NCI-H128 (cell line): ENCODE measurements around the gene F7.
"Not testable (repeated sequence)": the region's sequence is repeated elsewhere in the genome, so short reads cannot be mapped to it uniquely, and the experiment has no call there.

Experiments used
- DNase-seq: peaks from one replicate; lab custom pipeline; 2025; ENCODE audit not compliant: unreplicated experiment; lab: John Stamatoyannopoulos, UW

The F7 gene

DNA sequence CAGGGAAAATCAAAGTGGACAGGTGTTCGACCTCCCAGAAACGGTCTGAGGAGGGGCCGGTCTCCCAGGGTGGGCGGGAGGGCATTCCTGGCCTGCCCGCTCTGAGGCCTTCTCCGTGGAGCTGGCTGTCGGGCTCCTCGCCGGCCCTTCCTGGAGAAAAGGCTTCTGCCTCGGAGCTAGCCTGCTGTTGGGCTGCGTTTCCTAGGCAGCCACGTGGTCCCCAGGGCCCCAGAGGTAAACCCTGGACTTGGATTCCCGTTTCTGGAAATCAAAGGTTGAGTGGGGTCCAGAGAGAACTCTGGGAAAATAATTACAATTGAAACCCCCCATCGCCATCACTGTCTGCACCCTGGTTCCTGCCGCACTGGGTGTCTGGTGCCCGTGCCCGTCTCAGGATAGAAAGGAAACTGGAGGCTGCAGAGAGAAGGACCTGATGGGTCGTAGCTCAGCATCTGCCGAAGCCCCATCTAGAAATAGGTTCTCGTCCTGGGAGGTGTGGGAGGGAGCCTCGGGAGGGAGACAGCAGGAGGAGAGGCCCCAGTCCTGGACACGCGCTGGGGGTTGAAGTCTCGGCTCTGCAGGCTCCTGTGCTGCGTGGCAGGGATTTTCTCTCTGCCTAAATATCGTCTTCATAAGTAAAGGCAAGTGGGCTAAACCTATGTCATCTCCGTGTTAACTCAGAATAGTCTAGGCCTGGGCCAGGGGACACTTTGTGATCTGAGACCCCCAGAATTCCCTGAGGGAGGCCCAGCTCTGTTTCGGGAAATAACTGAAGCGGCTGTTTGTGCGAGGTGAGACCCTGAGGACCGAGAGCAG is 45.2 kb downstream of the F7 start:
- no peak for DNase-seq

DNA sequence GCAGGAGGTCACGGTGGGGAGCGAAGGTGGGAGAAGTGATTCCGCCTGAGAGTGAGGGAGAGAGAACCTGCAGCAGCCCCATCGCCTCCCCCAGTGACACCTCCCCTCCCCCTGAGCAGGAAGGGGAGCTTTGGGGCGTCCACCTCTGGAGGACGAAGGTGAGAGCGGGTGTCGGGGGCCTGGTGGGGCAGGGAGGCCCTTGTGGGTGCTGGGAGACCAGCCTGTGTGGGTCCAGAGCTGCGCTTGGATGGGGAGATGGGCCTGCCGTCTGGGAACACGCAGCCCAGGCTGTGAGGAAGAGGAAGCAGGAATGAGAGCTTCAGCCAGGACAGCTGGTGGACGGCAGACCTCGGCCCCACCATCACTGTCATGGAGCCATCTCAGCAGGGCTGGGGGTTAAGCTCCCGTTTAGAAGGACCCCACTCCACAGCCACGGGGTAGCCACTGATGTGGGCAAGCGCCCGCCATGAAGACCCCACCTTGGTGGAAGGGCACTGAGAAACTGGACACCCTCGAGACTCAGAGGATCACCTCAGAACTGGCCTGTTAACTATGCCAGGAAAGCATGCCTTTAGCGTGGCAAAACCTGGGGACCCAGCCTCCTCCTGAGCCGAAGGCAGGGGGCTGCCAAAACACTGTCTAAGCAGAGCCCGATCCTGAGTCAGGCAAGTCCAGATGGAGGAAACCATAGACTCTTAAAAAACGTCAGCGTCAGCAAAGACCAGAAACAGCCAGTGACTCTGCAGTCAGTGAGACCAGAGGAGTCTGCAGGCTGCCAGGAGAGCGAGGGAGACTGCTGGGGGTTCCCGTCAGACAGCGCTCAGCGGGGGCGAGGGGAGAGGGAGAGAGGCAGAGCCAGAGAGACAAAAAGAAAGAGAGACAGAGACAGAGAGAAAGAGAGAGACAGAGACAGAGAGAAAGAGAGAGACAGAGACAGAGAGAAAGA is 46.4 kb downstream of the F7 start:
- no peak for DNase-seq

DNA sequence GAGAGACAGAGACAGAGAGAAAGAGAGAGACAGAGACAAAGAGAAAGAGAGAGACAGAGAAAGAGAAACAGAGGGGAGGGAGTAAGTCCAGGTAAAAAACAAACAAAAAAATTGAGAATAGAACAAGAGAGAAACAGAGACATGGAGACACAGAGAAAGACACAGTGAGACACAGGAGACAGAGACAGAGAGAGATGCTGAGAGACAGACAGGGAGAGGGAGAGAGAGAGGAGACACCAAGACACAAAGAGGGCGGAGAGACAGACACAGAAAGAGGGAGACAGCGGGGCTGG is 47.0 kb downstream of the F7 start:
- no peak for DNase-seq

DNA sequence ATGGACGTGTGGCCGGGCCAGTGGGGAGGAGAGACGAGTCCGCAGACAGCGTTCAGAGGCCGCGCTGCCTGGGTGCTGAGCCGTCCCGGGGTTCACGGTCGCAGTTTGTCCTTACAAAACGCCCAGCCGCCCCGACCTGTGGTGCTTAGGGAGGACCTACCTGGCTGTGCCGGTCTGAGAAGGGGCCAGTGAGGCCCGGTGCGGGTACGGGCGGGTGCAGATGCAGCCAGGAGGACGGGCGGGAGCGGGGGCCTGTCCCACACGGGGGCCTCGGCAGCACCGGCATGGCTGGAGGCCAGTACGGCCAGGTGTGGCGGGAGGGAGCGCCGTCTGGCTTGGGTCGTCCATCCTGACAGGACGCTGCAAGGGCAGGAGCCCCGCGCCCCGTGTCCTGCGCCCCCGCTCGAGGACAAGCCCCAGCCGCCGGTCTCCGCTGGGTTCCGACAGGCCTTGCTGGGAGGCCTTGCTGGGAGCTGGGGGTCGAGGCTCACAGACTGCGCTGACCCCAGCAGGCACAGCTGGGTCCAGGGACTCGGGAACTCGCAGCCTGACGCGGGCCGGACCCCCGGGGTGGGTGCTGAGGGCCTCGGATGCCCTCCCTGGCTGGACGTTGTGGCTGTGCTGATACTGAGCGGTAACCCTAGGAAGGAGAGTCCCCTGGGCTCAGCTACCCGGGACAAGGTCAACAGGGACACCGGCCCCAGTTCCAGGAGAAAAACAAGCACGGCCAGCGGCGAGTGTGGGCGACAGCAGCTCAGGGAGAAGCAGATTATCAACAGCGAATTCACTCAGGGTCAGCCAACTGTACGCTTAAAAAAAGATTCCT is 47.6 kb downstream of the F7 start:
- no peak for DNase-seq

DNA sequence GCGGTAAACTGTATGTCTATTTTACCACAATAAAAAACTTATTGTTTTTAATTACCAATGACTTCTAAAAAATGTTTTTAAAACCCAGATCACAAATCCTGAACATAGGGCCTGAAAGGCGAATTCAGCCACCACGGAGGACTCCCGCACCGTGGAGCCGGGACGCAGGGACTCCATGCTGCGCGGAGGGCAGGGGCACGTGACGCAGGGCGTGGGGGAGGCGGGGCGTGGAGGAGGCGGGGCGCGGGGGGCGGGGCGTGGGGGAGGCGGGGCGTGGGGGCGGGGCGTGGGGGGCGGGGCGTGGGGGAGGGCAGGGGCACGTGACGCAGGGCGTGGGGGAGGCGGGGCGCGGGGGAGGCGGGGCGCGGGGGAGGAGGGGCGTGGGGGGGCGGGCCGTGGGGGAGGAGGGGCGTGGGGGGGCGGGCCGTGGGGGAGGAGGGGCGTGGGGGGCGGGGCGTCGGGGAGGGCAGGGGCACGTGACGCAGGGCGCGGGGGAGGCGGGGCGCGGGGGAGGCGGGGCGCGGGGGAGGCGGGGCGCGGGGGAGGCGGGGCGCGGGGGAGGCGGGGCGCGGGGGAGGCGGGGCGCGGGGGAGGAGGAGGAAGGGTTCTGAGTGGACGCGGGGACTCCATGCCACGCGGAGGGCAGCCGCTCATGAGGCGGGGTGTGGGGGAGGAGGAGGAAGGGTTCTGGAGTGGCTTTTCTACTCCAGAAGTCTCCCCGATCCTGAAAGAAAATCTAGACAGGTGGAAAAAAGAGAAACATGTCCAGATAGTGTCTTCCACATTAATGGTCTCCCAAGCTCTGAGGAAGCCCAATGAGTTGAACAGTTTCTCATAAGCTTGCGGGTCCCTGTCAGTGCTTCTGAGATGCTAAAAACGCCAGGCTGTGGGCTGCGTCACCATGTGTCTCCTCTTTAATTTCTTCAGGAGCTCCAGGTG is 48.5 kb downstream of the F7 start:
- DNase-seq = no peak

DNA sequence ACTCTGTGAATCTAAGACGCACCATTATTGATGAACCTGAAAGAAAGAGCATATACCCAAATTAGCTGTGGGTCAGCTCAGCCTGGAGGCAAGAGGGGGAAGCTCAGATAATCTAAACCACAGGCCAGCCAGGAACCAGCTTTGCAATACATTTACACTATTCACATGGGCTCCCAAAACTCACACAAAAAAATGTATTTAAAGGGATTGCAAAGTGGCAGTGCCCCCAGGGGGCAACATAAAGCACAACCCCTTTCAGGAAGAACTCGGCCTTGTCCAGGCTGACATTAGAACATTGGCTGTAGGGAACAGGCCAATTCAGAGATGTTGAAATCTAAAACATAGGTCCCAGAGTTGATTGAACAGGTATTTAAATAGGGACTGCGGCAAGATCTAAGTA is 49.6 kb downstream of the F7 start:
- DNase-seq = no peak

DNA sequence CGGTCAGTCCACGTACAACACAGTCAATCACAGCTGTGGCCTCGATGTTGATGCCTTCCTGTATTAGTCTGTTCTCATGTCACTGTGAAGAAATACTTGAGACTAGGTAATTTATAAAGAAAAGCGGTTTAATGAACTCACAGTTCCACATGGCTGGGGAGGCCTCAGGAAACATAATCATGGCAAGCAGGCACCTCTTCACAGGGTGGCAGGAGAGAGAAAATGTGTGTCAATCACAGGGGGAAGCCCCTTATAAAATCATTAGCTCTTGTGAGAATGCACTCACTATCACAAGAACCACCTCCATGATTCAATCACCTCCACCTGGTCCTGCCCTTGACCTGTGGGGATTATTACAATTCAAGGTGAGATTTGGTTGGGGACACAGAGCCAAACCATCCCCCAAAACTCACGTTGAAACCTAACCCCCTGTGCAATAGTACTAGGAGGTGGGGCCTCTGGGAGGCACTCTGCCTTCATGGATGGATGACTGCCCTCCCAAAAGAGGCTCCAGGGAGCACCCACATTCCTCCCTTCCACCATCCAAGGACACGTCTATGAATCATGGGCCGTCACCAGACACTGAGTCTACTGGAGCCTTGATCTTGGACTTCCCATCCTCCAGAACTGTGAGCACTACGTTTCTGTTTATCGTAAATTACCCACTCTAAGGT is 50.5 kb downstream of the F7 start:
- DNase-seq = no peak

DNA sequence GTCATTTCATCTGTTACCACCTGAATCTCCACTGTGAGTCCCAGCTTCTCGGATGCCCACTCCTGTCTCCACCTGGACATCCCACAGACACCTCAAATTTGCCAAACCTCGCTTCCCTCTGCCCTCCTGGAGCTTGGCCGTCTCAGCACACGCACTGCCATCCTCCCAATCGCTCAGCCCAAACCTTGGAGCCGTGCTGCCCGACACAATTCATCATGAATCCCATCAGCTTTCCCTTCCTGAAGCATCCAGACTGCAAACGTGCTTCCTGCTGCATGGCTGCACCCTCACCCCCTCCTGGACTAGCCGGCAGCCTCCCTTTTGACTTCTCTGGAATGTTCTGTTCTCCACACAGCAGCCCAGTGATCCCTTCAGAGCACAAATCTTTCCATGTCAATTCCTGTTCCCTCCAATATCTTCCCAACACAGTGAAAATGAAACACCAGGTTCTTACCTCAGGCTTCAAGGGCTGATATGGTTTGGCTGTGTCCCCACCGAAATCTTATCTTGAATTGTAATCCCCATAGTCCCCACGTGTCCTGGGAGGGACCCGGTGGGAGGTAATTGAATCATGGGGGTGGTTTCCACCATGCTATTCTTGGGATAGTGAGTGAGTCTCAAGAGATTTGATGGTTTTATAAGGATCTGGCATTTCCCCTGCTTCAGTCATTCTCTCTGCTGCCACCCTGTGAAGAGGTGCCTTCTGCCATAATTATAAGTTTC is 51.8 kb downstream of the F7 start:
- no peak for DNase-seq

DNA sequence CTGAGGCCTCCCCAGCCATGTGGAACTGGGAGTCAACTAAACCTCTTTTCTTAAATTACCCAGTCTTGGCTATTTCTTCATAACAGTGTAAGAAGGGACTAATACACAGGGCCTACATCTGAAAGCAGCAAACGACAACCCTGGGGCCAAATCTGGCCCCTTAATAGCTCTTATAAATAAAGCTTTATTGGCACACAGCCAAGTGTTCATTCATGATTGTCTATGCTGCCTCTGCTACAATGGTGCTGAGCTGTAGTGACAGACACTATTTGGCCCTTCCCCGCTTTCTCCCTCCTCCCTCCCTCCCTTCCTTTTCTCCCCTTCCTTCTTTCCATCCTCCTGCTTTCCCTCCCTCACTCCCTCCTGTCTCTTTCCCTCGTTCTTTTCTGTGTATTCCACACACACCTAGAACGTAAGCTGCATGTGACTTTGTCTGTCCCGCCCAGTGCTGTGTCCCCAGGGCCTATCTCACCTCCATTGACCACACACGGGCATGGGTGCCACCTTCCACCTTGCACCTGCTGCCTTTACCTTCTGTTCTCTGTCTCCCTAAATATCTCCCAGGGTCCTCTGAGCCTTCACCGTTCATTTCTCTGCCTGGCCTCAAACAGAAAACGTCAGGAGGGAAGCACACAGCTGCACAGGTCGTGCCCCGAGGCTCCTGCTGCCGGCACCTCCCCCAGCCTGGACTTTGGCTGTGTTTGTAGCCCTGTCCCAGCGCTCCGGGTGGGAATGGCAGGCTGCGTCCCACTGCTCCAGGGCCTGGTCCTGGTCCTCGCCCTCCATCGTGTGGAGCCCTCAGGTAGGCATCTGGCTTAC is 52.5 kb downstream of the F7 start, which contains the start of gene PROZ:
Gene PROZ (plus strand): TSS at position 720 of the 819 bp plus-strand sequence. CDS start 13 bp downstream, at position 733.
- DNase-seq = no peak

DNA sequence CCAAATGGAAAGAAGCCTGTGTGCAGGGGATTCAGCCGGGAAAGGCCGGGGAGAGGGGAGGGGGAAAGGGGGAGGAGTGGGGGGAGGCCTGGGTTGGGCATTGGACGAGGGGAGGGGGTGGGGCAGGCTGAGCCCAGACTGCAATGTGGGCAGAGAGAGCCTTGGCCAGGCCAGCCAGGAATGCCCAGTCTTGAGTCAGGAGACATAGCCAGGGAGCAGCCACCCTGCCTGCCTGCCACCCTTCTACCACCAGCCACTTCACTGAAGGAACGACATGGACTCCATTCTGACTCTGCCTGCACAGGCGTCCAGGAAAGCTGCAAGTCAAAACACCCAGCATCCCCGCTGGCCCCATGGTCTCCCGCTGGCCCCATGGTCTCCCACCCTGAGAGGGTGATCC is 53.4 kb downstream of the F7 start:
- DNase-seq = no peak

DNA sequence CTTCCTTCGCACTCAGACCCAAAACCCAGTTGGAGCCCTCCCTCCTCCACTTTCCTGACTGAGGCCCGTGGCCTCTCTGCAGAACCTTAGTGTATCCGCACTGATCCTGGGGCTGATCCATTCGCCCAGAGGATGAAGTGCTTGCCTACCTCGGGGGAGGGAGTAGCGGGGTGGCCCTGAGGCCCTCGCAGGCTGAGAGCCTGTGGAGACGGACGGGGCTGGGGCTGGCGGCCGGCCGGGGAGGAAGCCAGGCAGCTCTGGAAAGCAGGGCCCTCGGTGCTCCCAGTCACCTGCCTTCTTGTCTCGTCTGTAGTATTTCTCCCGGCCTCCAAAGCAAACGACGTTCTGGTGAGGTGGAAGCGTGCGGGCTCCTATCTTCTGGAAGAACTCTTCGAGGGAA is 54.1 kb downstream of the F7 start:
- DNase-seq = no peak

DNA sequence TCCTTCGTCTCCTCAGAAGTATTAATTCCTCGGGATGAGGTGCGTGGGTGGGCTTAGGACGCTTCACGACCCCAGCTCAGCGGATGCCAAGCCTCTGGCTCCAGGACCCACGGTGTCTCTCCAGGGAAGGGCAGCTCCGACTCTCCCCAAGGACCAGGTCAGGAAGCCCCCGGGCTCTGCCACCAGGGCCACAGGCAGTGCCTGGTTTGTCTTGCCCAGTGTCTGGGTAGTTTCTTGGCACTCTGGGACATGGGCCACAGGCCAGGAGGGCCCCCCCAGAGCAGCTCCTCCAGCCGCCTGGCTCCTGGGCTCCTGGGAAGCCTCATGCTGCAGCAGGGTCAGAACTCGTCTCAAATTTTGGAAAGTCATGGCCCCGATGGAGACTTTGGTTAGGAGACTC is 55.4 kb downstream of the F7 start:
- DNase-seq = no peak

DNA sequence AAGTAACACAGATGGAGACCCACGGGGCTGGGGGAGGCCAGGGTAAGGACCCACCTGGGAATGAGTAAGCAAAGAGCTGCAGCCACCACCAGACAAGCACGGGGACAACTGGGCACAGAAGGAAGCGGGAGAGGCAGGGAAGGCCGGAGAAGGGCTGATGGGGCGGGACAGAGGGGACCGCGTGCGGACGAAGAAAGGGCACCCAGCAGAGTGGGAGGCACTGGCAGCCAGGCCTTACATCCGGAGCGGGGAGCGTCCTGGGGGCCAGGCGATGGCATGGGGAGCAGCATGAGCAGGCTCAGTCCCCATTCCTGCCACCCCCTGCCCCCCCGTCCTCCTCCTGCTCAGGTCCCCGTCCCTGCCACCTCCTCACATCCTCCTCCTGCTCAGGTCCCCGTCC is 55.8 kb downstream of the F7 start:
- DNase-seq = no peak

DNA sequence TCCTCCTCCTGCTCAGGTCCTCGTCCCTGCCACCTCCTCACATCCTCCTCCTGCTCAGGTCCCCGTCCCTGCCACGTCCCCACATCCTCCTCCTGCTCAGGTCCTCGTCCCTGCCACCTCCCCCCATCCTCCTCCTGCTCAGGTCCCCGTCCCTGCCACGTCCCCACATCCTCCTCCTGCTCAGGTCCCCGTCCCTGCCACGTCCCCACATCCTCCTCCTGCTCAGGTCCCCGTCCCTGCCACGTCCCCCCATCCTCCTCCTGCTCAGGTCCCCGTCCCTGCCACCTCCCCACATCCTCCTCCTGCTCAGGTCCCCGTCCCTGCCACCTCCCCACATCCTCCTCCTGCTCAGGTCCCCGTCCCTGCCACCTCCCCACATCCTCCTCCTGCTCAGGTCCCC is 56.4 kb downstream of the F7 start:
- not testable (repeated sequence) for DNase-seq

DNA sequence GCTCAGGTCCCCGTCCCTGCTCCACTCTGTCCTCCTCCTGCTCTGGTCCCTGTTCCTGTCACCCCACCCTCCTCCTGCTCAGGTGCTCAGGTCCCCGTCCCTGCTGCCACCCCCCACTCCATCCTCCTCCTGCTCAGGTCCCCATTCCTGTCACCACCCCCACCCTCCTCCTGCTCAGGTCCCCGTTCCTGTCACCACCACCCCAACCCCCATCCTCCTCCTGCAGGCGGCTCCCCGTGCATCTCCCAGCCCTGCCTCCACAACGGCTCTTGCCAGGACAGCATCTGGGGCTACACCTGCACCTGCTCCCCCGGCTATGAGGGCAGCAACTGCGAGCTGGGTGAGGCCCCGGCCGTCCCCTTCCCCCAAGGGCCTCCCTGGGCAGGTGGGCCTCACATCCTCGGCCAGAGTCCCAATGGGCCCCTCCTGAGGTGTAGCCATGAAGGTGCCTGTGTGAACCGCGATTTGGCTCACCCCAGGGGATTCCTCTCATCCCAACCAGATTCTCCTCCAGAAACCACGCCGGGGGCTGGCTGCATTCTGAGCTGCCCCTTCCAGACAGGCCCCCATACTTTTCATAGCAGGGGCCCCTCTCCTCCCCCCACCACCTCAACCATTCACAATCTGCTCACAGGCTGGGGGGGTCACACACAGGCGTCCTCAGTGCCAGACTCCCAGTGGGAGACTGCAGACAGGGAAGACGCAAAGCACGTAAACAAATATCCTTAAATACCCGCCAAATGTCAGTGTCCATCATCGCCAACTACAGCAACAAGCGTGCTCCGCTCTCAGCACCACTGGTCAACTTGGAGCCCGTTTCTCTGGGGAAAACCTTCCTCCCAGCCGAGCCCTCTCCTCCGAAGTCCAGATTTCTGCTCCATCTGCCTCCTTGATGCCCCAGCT is 57.4 kb downstream of the F7 start:
- DNase-seq = no peak

DNA sequence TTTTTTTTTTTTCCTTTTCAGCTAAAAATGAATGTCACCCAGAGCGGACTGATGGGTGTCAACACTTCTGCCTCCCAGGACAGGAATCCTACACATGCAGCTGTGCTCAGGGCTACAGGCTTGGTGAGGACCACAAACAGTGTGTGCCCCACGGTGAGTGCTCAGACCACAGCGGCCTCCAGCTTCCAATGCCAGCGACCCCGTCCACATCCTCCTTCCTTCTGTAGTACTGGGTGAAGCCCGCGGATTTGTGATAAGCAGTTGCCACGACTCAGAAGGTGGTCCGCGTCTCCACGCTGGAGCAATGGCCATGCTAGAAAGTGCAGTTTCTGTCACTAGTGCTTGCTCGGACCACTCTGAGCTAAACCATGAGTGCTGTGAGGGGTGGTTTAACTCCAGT is 58.9 kb downstream of the F7 start:
- no peak for DNase-seq

DNA sequence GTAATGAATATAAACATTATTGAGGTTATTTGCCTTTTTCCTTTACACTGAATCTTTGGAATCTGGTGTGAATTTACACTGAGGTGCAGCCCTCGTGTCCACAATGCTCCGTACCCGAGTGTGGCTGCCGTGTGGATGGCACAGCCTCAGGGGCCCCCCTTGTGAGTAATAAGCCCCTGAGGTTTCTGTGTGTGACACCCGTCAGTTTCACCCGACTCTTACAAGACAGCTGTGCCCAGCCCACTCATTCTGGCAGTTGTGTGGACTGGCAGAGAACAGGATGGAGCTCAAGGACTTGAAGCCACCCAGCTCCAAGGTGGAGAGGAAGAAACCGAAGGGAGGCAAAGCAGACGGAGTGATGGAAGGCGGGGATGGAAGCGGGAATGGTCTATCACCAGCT is 60.7 kb downstream of the F7 start:
- DNase-seq = no peak
